ACC112 (cell line): ENCODE results near the gene GAL.

Experiments used
- H2AFZ ChIP-seq: fragments of 200-600 bp; sonication (generic); one replicate; pipeline ENCODE4 v1.6.0; 2017; ENCODE audit warnings: antibody characterized with exemption, low read length; ENCODE audit not compliant: unreplicated experiment
- H3K27ac ChIP-seq: fragments of 200-600 bp; sonication (generic); 2 replicates; pipeline ENCODE4 v1.5.1; 2014; ENCODE audit warnings: low read depth, mild to moderate bottlenecking, antibody characterized with exemption, low read length, moderate library complexity
- H3K27me3 ChIP-seq: fragments of 200-600 bp; sonication (generic); 2 replicates; pipeline ENCODE4 v1.6.1; 2014; ENCODE audit warnings: mild to moderate bottlenecking, antibody characterized with exemption, low read length, moderate library complexity, mixed read lengths; ENCODE audit not compliant: insufficient read depth
- H3K36me3 ChIP-seq: fragments of 200-600 bp; sonication (generic); 2 replicates; pipeline ENCODE4 v1.6.1; 2016; ENCODE audit warnings: mild to moderate bottlenecking, antibody characterized with exemption, low read length, moderate library complexity, mixed read lengths; ENCODE audit not compliant: insufficient read depth
- H3K4me1 ChIP-seq: fragments of 200-600 bp; sonication (generic); one replicate; pipeline ENCODE4 v1.6.1; 2016; ENCODE audit warnings: low read length, mixed read lengths; ENCODE audit not compliant: insufficient read depth, unreplicated experiment, control insufficient read depth
- H3K4me3 ChIP-seq: fragments of 200-600 bp; sonication (generic); 2 replicates; pipeline ENCODE4 v1.5.1; 2014; ENCODE audit warnings: mild to moderate bottlenecking, low read depth, low read length
- H3K79me2 ChIP-seq: fragments of 200-600 bp; sonication (generic); one replicate; pipeline ENCODE4 v1.6.0; 2016; ENCODE audit warnings: low read length; ENCODE audit not compliant: control insufficient read depth, unreplicated experiment, insufficient read depth

The GAL gene

DNA sequence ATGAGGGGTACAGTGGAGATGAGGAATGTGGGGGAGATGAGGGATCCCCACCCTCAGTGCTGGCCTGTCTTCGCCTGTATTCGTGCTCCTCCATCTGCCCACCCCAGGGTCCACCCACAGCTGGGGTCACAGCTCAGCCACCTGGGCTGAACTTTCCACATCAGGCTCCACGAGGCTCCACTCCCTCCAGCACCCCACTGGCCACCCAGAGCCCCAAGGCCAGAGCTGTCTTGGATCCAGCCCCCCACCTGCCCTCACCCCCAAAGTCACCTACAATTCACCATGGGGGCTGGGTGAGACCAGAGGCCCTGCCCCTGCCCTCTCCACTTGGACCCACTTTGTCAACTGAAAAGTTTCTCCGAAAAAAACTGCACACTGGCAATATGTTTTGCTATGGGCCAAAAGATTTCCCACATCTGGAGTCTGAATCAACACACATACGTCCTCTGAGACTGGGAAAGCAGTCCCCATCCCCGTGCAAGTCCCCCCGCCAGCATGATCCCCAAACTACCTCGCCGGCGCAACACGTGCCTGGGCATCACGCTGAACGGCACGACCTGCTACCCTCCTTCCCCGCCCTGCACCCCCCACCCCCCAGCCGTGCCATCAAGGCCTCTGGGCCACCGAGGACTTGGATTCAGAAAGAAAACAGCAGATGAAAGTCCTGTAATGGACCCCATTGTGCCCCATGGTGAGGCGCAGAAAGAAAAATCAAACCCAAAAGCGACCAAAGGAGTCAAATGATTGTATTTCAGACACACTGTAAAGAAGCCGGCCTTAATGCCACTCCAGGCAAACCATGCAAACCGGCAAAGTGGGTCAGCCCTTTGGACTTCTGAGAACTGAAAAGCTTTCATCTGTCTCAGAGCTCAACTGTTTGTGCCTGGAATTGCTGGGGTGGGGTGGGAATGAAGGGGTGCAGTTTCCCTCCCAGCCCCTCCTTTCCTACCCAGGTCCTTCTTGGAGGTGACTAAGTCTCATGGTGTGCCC is 16.5 kb upstream of the GAL start:
- Histone ChIP-seq H3K27ac (no peak overlapping the region), H3K79me2 (no peaks in the 10 kb centered on the region), H3K27me3 (peaks cover 33% of the 10 kb centered on the region), H2AFZ (no peak overlapping the region), H3K36me3 (no peaks in the 10 kb centered on the region), H3K4me3 (no peak overlapping the region), H3K4me1 (no peaks in the 10 kb centered on the region)

DNA sequence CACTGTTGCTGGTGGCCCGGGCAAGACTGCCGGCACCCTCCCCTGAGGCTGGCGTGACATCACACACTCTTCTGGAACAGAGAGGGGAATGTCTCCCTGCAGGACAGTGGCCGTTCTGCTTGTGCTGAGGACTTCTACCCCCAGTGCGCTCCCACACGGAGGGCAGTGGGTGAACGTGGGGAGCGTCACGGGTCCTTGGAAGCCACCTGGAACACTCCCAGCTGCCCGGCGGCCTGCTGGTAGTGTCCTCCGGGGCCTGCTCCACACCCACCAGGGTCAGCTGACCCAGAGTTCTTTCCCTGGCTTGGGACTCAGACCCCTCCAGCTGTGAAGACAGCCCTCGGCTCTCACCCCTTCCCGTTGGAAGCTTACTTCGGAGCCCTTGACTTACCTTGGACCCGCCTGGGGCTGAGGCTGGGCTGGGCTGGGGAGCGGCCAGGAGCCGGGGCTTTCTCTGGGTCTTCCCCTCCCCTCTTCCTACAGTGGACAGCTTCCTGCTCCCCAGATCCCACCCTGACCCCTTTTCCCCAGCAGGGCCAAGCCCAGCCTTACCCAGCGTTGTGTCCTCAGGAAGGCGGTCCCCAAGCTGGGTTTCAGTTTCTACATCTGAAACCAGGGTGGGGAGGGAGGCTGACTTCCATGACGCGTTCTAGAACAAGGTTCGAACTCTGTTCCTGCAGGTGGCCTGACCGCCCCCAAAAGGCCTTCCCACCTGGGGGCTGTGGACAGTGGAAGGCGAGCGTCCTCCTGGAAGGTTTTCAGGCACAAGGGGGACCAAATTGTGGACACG is 14.8 kb upstream of the GAL start:
- no peak overlapping the region for H3K4me3 ChIP-seq
- no peaks in the 10 kb centered on the region for H3K4me1 ChIP-seq
- no peaks in the 10 kb centered on the region for H3K79me2 ChIP-seq
- no peak overlapping the region for H2AFZ ChIP-seq
- peaks cover 19% of the 10 kb centered on the region; the same call in 1 of the 2 replicates for H3K27me3 ChIP-seq
- no peak overlapping the region for H3K27ac ChIP-seq
- H3K36me3 ChIP-seq, result no peaks in the 10 kb centered on the region

DNA sequence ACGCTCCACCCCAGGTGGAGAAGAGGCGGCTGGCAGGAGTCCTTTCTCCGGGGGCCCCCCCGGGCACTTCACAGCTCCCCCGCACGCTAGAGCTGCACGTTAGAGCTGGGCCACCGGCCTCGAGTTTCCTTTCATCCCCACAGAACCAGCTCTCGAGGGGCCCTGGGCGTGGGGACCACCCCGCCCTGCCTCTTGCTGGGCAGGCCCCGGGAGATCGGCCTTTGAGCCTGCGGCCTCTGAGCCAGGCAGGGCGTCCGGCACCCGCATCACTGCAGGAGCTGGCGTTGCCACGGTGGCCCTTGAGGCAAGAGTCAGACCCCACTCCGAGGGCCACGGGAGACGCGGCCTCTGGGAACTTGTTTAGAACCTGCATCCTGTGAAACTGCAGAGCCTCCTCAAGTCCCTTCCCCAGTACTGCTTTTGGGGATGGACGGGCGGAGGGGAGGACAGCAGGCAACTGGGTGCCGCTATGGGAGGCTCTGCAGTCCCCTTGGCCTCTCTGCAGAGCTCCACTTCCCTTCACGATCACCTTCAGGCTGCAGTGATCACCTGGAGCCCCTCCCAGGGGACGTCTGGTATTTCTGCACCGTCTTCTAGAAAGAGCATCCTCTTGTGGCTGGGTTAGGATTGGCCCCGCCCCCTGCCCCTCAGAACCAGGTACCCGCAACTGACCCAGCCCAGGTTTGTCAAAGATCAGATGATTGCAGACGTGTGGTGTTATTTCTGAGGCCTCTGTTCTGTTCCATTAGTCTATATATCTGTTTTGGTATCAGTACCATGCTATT is 13.9 kb upstream of the GAL start:
- Histone ChIP-seq H2AFZ (no peak overlapping the region), H3K27me3 (peaks cover 13% of the 10 kb centered on the region; the same call in 1 of the 2 replicates), H3K36me3 (no peaks in the 10 kb centered on the region), H3K79me2 (no peaks in the 10 kb centered on the region), H3K4me1 (no peaks in the 10 kb centered on the region), H3K4me3 (no peak overlapping the region), H3K27ac (no peak overlapping the region)

DNA sequence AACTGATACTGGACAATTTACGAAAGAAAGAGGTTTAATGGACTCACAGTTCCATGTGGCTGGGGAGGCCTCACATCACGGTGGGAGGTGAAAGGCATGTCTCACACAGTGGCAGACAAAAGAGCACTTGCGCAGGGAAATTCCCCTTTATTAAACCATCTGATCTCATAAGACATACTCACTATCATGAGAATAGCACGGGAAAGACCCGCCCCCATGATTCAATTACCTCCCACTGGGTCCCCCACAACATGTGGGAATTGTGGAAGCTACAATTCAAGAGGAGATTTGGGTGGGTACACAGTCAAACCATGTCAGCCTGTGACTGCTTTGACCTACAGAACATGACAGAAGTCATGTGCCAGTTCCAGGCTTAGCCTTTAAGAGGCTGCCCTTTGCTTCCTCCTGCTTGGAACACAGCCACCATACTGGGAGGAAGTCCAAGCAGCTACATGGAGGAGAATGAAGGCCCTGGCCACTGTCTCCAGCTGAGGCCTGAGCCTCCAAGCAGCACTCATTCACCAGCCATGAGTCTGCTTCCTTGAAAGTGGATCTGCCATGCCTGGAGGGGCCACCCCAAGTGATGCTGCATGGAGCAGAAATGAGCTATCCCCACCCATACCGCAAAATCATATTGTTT is 10.9 kb upstream of the GAL start:
- 0 out of 2 replicates have a peak, but pooled peaks cover 7% of the 10 kb centered on the region for H3K27me3 ChIP-seq
- no peak overlapping the region for H2AFZ ChIP-seq
- peaks cover 3% of the 10 kb centered on the region for H3K4me1 ChIP-seq
- no peaks in the 10 kb centered on the region for H3K36me3 ChIP-seq
- H3K4me3 ChIP-seq, result no peak overlapping the region
- no peaks in the 10 kb centered on the region for H3K79me2 ChIP-seq
- no peak overlapping the region for H3K27ac ChIP-seq

DNA sequence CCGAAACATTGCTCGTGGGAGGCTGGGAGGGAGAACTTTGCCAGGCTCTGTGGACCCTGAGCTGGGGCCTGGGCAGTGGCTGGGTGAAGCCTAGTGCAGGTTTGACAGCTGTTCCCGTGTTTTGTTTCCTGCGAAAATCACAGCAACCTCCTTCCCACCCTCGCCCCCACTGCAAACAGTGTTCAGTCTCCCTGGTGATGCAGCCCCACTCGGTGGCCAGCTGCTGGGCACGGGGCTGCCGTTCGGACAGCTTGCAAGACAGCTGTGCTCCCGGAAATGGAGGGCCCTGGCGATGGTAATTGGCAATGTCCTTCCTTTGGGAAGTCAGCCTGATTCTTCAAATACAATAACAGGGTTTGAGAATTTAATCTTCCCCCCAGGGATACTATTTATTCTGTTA is 10.4 kb upstream of the GAL start:
- Histone ChIP-seq H2AFZ (no peak overlapping the region), H3K27ac (no peak overlapping the region), H3K27me3 (0 out of 2 replicates have a peak, but pooled peaks cover 7% of the 10 kb centered on the region), H3K4me3 (no peak overlapping the region), H3K36me3 (no peaks in the 10 kb centered on the region), H3K79me2 (no peaks in the 10 kb centered on the region), H3K4me1 (peaks cover 3% of the 10 kb centered on the region)

DNA sequence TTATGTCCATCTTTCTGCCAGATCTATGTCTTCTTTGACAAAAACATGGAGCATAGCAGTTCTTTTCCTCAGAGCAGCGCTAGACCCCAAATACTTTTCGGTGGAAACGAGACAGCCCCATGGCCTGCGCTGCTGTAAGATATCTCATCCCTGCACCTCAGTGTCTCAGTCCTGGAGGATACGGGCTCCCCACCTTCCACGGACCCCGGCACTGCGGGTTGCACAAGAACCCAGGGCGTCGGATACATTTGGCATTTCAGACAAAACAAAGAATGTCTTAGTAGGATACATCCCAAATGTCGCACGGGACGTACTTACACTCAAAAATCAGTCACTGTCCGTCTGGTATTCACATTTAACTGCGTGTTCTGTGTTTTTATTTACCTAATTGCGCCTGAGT is 9.9 kb upstream of the GAL start:
- Histone ChIP-seq H2AFZ (no peak overlapping the region), H3K27me3 (0 out of 2 replicates have a peak, but pooled peaks cover 7% of the 10 kb centered on the region), H3K27ac (no peak overlapping the region), H3K4me1 (peaks cover 3% of the 10 kb centered on the region), H3K36me3 (no peaks in the 10 kb centered on the region), H3K79me2 (no peaks in the 10 kb centered on the region), H3K4me3 (no peak overlapping the region)

DNA sequence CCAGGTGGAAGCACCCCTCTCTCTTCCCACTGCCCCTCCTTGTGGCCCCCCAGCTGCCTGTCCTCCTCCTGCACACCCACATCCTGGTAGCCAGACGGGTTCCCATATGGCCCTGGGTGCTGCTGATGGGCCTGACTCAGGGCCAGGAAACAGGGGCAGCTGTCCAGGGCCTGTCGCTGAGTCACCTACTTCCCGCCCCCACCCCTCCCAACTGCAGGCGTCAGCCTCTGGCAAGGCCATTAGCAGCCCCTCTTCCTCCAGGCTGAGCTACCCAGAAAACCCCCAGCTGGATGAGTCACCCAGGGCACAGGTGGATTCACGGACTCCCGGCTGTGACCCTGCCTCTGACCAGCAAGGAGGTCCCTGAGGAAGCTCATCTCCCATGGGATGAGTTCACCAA is 6.9 kb upstream of the GAL start:
- Histone ChIP-seq H3K79me2 (no peaks in the 10 kb centered on the region), H3K27me3 (0 out of 2 replicates have a peak, but pooled peaks cover 7% of the 10 kb centered on the region), H3K4me1 (peaks cover 3% of the 10 kb centered on the region), H3K27ac (no peak overlapping the region), H2AFZ (no peak overlapping the region), H3K36me3 (no peaks in the 10 kb centered on the region), H3K4me3 (no peak overlapping the region)

DNA sequence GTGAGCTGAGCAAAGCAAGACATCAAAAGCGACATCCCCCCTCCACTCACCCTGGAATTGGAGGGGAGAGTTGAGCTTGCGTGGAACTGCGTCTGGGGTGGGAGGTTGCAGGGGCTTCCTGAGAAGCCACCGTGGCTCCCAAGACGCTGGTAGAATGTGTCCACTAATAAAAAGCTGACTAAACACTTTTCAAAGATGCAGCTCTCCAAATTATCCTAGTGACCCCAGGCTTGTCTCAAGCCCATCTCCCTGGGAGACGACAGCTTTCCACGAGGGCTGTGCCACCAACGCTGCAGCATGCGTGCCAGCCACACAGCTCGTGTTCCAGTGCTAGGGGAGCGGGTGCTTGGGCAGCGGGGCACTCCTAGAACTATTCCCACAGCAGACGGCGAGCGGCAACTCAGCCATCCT is 6.3 kb upstream of the GAL start:
- H3K27ac ChIP-seq, result no peak overlapping the region
- H2AFZ ChIP-seq, result no peak overlapping the region
- 0 out of 2 replicates have a peak, but pooled peaks cover 7% of the 10 kb centered on the region for H3K27me3 ChIP-seq
- H3K4me1 ChIP-seq, result peaks cover 3% of the 10 kb centered on the region
- H3K36me3 ChIP-seq, result no peaks in the 10 kb centered on the region
- H3K4me3 ChIP-seq, result no peak overlapping the region
- no peaks in the 10 kb centered on the region for H3K79me2 ChIP-seq

DNA sequence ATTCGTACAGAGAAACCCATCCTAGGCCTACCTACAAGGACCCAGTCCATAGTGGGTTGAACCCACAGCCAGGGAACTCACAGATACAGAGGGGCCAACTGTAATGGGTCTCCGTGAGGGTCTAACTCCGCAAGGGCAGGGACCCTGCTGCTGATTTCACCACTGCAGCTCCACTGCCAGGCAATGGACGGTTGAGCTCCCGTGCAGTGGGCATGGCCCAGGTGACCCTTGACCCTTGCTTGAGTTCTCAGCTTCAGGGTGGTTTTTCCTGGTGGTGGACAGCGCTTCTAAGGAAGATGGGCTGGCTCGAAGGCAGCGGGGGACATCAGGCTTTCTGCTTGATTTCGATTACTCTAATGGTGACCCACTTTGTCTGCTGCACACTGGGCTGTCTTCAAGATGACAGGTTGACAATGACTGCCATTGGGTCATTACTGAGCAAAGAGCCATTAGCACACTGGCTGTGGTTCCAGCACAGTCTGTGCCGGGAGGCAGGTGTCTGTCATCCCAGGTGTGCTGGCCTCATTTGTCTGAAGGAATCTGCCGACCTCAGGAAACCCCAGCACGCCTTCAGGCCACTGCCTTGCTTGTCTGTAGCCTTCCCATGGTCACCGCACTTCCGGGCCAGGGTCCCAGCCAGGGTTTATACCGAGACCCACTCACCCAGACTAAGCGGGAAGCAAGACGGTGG is 3.7 kb upstream of the GAL start:
- H3K36me3 ChIP-seq, result no peaks in the 10 kb centered on the region
- no peak overlapping the region for H3K27ac ChIP-seq
- no peak overlapping the region for H3K4me3 ChIP-seq
- H2AFZ ChIP-seq, result no peak overlapping the region
- no peaks in the 10 kb centered on the region for H3K79me2 ChIP-seq
- peaks cover 26% of the 10 kb centered on the region for H3K27me3 ChIP-seq
- H3K4me1 ChIP-seq, result peaks cover 3% of the 10 kb centered on the region
